GM18499 (cell line): ENCODE measurements around the gene PXN.
"Not testable (repeated sequence)": the region's sequence is repeated elsewhere in the genome, so short reads cannot be mapped to it uniquely, and the experiment has no call there.

Source experiments
- ATAC-seq: cut with Tn5 transposase; IDR thresholded peaks from one replicate; pipeline ENCODE4 v1.9.1; 2021; ENCODE audit warnings: moderate number of reproducible peaks; ENCODE audit not compliant: insufficient read depth, unreplicated experiment

Gene PXN

DNA sequence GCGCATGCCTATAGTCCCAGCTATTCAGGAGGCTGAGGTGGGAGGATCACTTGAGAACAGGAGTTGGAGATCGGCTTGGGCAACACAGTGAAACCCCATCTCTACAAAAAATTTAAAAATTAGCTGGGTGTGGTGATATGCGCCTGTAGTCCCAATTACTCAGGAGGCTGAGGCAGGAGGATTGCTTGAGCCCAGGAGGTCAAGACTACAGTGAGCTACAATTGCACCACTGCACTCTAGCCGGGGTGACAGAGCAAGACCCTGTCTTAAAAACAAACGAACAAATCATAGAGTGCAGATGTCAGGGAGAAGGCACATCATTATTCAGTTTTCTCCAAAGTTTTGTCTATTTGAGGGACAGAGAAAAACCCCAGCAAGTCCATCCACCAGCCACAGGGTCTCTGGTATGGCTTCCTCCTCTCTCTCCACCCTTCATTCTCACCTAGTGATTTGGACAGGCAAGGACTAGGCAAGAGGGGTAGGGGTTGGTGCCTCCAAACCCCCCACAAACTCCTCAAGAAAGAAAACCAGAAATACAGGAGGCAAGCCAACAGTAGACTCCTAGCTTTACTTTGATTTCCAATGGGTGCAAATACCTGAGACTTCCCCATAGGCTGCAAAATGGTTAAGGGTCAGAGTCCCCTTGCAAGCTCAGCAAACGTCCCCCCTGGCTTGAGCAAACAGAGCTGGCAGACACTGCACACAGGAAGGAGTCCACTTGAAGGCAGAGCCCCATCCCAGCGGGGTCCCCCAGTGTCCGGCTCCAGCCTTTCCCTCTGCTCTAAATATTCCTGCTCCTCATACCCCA lies 38.1 kb downstream of the PXN start:
- no peak for ATAC-seq

GRCh38 chr12:120225852-120226640 lies 39.5 kb downstream of the PXN start:
- no peak for ATAC-seq

GRCh38 chr12:120225200-120225558 lies 40.4 kb downstream of the PXN start:
- no peak for ATAC-seq

DNA sequence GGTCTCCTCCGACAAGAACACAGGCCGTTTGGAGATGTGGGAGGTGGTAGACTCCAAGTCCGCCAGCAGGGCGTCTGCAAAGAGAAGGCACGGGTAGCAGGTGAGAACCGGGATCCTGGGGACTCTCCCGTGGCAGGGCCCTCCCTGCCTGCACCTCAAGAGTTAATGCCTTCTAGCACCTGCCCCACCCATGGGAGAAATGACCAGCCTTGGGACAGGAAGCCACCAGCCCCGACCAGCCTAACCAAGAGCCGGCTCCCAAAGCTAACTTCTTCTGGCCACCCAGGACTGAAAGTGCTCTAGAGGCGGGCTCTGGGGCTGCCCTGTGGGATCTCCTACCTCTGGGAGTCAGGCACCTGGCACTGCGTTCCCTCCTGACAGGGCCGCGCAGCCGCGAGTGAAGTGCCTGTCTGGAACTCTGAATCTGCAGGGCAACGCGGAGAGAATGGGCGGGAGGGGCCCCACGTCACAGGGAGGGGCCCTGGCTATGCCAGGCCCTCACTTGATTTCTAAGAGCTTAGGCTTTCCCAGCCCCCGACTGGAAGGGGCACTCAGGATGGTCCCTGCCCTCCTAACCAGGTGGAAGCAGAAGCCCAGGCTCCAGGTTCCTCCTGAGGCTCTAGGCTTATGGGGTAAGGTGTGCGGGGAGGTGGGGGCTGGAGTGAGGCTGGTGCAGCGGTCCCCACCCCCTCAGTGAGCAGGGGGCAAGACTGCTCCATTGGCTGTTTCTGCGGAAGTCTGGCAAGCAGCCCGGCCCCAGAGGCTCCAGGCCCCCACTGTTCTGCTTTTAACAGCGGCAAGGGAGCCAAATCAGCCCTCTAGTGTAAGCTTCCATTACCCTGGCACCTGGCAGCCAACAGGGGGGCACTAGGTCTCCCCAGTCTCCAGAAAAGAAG lies 41.0 kb downstream of the PXN start:
- no peak for ATAC-seq

- ATAC-seq = no peak
These were observed 41.8 kb downstream of the PXN start for GRCh38 chr12:120223458-120224303.

GRCh38 chr12:120222288-120222832 lies 43.2 kb downstream of the PXN start:
- ATAC-seq = no peak

DNA sequence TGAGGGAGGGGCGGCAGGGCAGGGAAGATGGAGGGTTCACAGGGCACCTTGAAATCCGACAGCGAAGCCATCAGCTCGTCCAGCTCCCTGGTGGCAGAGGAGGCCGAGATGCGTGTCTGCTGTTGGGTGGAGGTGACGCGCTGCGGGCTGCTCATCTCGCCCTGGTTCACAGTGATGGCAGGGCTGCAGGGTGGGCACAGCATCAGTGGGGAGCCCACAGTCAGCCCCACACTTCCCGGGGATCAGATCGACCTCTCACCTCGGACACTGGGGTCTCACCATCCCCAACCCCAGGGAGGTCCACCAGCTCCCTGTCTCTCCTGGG lies 44.0 kb downstream of the PXN start:
- no peak for ATAC-seq

GRCh38 chr12:120220838-120221575 lies 44.5 kb downstream of the PXN start:
- no peak for ATAC-seq

GRCh38 chr12:120218680-120219606 lies 46.6 kb downstream of the PXN start:
- ATAC-seq = no peak

DNA sequence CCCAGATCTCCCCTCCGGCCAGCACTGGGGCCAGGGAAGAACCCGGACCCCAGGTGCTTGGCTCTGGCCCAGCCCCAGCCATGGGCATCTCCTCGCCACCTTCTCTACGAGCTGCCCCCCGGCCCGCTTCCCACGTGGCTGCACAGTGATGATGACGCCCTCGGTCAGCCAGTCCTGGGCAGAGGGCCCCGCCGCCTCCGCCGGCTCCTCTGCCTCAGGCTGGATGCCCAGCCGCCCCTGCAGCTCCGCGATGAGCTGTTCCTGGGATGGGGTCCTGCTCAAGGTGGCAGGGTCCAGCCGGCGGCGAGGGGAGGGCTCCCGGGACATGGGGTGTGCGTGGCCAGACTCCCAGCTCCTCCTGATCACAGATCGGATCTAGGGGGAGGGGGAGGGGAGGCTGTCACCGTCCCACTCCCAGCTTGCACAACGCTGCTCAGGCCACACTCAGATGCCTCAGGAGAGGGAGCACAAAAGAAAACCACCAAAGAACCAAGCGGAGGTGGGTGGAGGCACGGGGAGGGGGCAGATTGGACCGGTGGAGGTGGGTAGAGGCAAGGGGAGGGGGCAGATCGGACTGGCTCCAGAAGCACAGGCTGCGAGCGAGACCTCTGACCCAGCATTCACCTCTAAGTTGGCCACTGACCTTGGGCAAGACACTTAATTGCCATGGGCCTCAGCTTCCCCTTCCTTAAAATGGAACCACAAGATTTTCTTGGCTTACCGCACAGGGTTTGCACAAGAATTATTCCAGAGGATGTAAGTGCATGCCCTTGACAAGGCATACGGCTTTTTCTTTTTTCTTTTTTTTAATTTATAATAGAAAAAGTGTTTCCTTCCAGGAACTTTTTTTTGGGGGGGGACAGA lies 48.6 kb downstream of the PXN start:
- no peak for ATAC-seq

- ATAC-seq = no peak
These were observed 49.5 kb downstream of the PXN start for GRCh38 chr12:120215766-120216735.

GRCh38 chr12:120215357-120215735 lies 50.2 kb downstream of the PXN start:
- no peak for ATAC-seq

GRCh38 chr12:120214626-120215356 lies 50.7 kb downstream of the PXN start:
- no peak for ATAC-seq

DNA sequence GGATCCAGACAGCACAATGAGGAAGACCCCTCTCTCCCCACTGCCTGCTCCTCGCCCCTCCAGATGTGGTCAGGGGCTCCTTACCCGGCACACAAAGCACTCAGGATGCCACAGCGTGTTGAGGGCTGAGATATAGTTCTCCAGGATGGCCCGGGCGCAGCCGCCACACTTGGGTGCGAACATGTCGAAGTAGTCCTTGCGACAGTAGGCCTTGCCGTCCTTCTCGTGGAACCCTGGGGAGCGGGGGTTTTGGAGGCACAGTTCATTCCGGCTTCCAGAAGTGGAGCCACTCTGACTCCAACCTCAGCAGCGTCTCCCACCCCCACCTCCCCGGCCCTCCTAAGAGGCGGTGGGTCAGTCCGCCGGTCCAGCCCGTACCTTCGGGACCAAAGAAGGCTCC lies 51.8 kb downstream of the PXN start:
- ATAC-seq = no peak

DNA sequence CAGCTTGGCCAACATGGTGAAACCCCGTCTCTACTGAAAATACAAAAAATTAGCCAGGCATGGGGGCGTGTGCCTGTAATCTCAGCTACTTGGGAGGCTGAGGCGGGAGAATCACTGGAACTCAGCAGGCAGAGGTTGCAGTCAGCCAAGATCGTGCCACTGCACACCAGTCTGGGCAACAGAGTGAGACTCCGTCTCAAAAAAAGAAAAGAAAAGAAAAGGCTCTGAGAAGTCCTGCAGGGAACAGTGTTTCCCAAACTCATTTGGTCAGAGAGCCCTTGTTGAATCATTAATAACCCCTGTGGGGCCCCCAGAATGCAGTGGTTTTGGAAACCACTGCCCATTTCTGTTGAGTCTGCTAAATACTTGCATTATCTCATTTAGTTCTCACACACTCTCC lies 52.3 kb downstream of the PXN start:
- ATAC-seq = not testable (repeated sequence)
